Mesendoderm (in vitro differentiated cells): ENCODE results near the gene SIX5.

Experiments
- DNase-seq: peaks from one replicate; pipeline ENCODE4 v3.0.0; 2013
- H2AK5ac ChIP-seq: 2 replicates; pipeline ENCODE4 v1.6.1; 2013; ENCODE audit warnings: low read length, inconsistent platforms
- H2BK120ac ChIP-seq: 2 replicates; pipeline ENCODE4 v1.6.1; 2013; ENCODE audit warnings: low read depth, mild to moderate bottlenecking, low read length, moderate library complexity, mixed read lengths
- H2BK15ac ChIP-seq: replicated peaks from 2 replicates; pipeline ENCODE4 v1.6.1; 2013; ENCODE audit warnings: low read depth, mild to moderate bottlenecking, moderate library complexity
- H2BK5ac ChIP-seq: 2 replicates; pipeline ENCODE4 v1.6.1; 2013; ENCODE audit warnings: low read length, inconsistent platforms
- H3K18ac ChIP-seq: 2 replicates; pipeline ENCODE4 v1.6.1; 2013; ENCODE audit warnings: mild to moderate bottlenecking, low read length, mixed read lengths
- H3K23ac ChIP-seq: one replicate; pipeline ENCODE4 v1.6.1; 2013; ENCODE audit warnings: low read length
- H3K27ac ChIP-seq: 2 replicates; pipeline ENCODE4 v1.5.1; 2013; ENCODE audit warnings: low read depth, mild to moderate bottlenecking, inconsistent platforms, low read length, moderate library complexity
- H3K27me3 ChIP-seq: 2 replicates; pipeline ENCODE4 v1.6.1; 2013; ENCODE audit warnings: low read length, control low read depth, mild to moderate bottlenecking, inconsistent platforms; ENCODE audit not compliant: insufficient read depth, poor library complexity
- H3K36me3 ChIP-seq: 2 replicates; pipeline ENCODE4 v1.6.1; 2013; ENCODE audit warnings: low read length, inconsistent platforms; ENCODE audit not compliant: control insufficient read depth, insufficient read depth
- H3K4ac ChIP-seq: one replicate; pipeline ENCODE4 v1.6.1; 2013; ENCODE audit warnings: low read depth, mild to moderate bottlenecking, low read length, moderate library complexity
- H3K4me1 ChIP-seq: 2 replicates; pipeline ENCODE4 v1.6.1; 2013; ENCODE audit warnings: low read depth, low read length, inconsistent platforms; ENCODE audit not compliant: control insufficient read depth
- H3K4me2 ChIP-seq: 2 replicates; pipeline ENCODE4 v1.6.1; 2013; ENCODE audit warnings: low read length
- H3K4me3 ChIP-seq: 2 replicates; pipeline ENCODE4 v1.5.1; 2013; ENCODE audit warnings: mild to moderate bottlenecking, low read length
- H3K56ac ChIP-seq: one replicate; pipeline ENCODE4 v1.6.1; 2013; ENCODE audit warnings: low read length
- H3K79me1 ChIP-seq: 2 replicates; pipeline ENCODE4 v1.6.1; 2013; ENCODE audit warnings: low read length, inconsistent platforms
- H3K79me2 ChIP-seq: 2 replicates; pipeline ENCODE4 v1.6.1; 2013; ENCODE audit warnings: mild to moderate bottlenecking, low read length; ENCODE audit not compliant: control insufficient read depth, insufficient read depth
- H3K9ac ChIP-seq: 2 replicates; pipeline ENCODE4 v1.6.1; 2013; ENCODE audit warnings: low read length, inconsistent platforms
- H4K5ac ChIP-seq: one replicate; pipeline ENCODE4 v1.6.1; 2013; ENCODE audit warnings: low read length
- H4K8ac ChIP-seq: one replicate; pipeline ENCODE4 v1.6.1; 2013; ENCODE audit warnings: low read depth, mild to moderate bottlenecking, control low read depth, low read length, moderate library complexity
- WGBS: extraction: QIAGEN DNeasy Blood & Tissue Kit; methylation state at CpG from one replicate; pipeline ENCODE4 v1.1.7; 2013; ENCODE audit warnings: low lambda C conversion rate, missing lambda C conversion rate; ENCODE audit not compliant: insufficient coverage; ENCODE audit errors: extremely low coverage; 5-methylcytosine and 5-hydroxymethylcytosine counted together

The SIX5 gene

GRCh38 chr19:45790942-45791341, 21.9 kb upstream of the SIX5 start:
- Histone ChIP-seq H3K4ac (no peak overlapping the region), H3K4me2 (no peak overlapping the region), H3K56ac (no peak overlapping the region), H3K79me1 (peaks cover 15% of the 10 kb centered on the region), H3K27ac (no peak overlapping the region), H3K4me3 (no peak overlapping the region), H3K79me2 (peaks cover 6% of the 10 kb centered on the region), H4K5ac (no peak overlapping the region), H3K18ac (no peak overlapping the region), H2BK120ac (no peak overlapping the region), H3K23ac (no peak overlapping the region), H2BK15ac (no peak overlapping the region), H3K27me3 (no peaks in the 10 kb centered on the region), H3K36me3 (peaks cover 18% of the 10 kb centered on the region), H2BK5ac (no peak overlapping the region), H4K8ac (no peak overlapping the region), H2AK5ac (no peak overlapping the region), H3K9ac (no peak overlapping the region), H3K4me1 (peaks cover 3% of the 10 kb centered on the region)
- WGBS, result no CpG with 5 or more reads among the region's 8 CpGs
- no peak for DNase-seq

GRCh38 chr19:45789035-45789786, 20.2 kb upstream of the SIX5 start:
- Histone ChIP-seq H3K79me1 (peaks cover 15% of the 10 kb centered on the region), H3K4me3 (no peak overlapping the region), H3K27me3 (no peaks in the 10 kb centered on the region), H3K9ac (no peak overlapping the region), H2BK15ac (no peak overlapping the region), H3K4ac (no peak overlapping the region), H4K8ac (no peak overlapping the region), H3K36me3 (peaks cover 18% of the 10 kb centered on the region), H2BK120ac (no peak overlapping the region), H3K56ac (no peak overlapping the region), H3K27ac (no peak overlapping the region), H2BK5ac (no peak overlapping the region), H3K4me1 (peaks cover 3% of the 10 kb centered on the region), H2AK5ac (no peak overlapping the region), H3K18ac (no peak overlapping the region), H3K79me2 (peaks cover 6% of the 10 kb centered on the region), H3K4me2 (no peak overlapping the region), H4K5ac (no peak overlapping the region), H3K23ac (no peak overlapping the region)
- DNase-seq, result no peak
- no CpG with 5 or more reads among the region's 15 CpGs for WGBS

GRCh38 chr19:45786533-45786894, 17.5 kb upstream of the SIX5 start:
- WGBS, result no CpG with 5 or more reads among the region's 21 CpGs

GRCh38 chr19:45785781-45786532, 16.9 kb upstream of the SIX5 start:
- H3K79me2 ChIP-seq, result no peaks in the 10 kb centered on the region
- no peaks in the 10 kb centered on the region for H3K4me1 ChIP-seq
- no peak overlapping the region for H3K9ac ChIP-seq
- H2BK120ac ChIP-seq, result no peak overlapping the region
- no peak for DNase-seq
- no peak overlapping the region for H2BK15ac ChIP-seq
- no peak overlapping the region for H4K8ac ChIP-seq
- H3K18ac ChIP-seq, result no peak overlapping the region
- no peak overlapping the region for H3K23ac ChIP-seq
- H2AK5ac ChIP-seq, result no peak overlapping the region
- no peak overlapping the region for H3K4me2 ChIP-seq
- no peaks in the 10 kb centered on the region for H3K27me3 ChIP-seq
- no peak overlapping the region for H2BK5ac ChIP-seq
- H3K4me3 ChIP-seq, result no peak overlapping the region
- no CpG with 5 or more reads among the region's 57 CpGs for WGBS
- no peak overlapping the region for H3K27ac ChIP-seq
- no peak overlapping the region for H4K5ac ChIP-seq
- H3K56ac ChIP-seq, result no peak overlapping the region
- no peak overlapping the region for H3K4ac ChIP-seq
- peaks cover 3% of the 10 kb centered on the region for H3K79me1 ChIP-seq
- H3K36me3 ChIP-seq, result peaks cover 18% of the 10 kb centered on the region

More at GRCh38 chr19:45786533-45786894, 17.5 kb upstream of the SIX5 start:
- Histone ChIP-seq H3K4me3 (no peak overlapping the region), H3K79me1 (peaks cover 9% of the 10 kb centered on the region), H4K5ac (no peak overlapping the region), H3K4me1 (no peaks in the 10 kb centered on the region), H3K18ac (no peak overlapping the region), H3K27me3 (no peaks in the 10 kb centered on the region), H3K4ac (no peak overlapping the region), H3K9ac (no peak overlapping the region), H3K27ac (no peak overlapping the region), H2BK120ac (no peak overlapping the region), H3K56ac (no peak overlapping the region), H2BK15ac (no peak overlapping the region), H2AK5ac (no peak overlapping the region), H4K8ac (no peak overlapping the region), H2BK5ac (no peak overlapping the region), H3K4me2 (no peak overlapping the region), H3K36me3 (peaks cover 18% of the 10 kb centered on the region), H3K23ac (no peak overlapping the region), H3K79me2 (no peaks in the 10 kb centered on the region)
- DNase-seq, result no peak

- H3K4me1 ChIP-seq, result no peaks in the 10 kb centered on the region
- H3K36me3 ChIP-seq, result peaks cover 15% of the 10 kb centered on the region
- no peak overlapping the region for H3K4me2 ChIP-seq
- H4K5ac ChIP-seq, result no peak overlapping the region
- no CpG with 5 or more reads among the region's 5 CpGs for WGBS
- no peak overlapping the region for H4K8ac ChIP-seq
- no peak overlapping the region for H3K27ac ChIP-seq
- H3K4ac ChIP-seq, result no peak overlapping the region
- H3K56ac ChIP-seq, result no peak overlapping the region
- H3K18ac ChIP-seq, result no peak overlapping the region
- H3K4me3 ChIP-seq, result no peak overlapping the region
- H3K27me3 ChIP-seq, result no peaks in the 10 kb centered on the region
- H2AK5ac ChIP-seq, result no peak overlapping the region
- no peak overlapping the region for H3K23ac ChIP-seq
- no peak overlapping the region for H2BK15ac ChIP-seq
- H3K9ac ChIP-seq, result no peak overlapping the region
- H2BK120ac ChIP-seq, result no peak overlapping the region
- H2BK5ac ChIP-seq, result no peak overlapping the region
- DNase-seq, result no peak
- H3K79me1 ChIP-seq, result peaks cover 1% of the 10 kb centered on the region
- no peaks in the 10 kb centered on the region for H3K79me2 ChIP-seq
These were observed 16.0 kb upstream of the SIX5 start for GRCh38 chr19:45785097-45785496.
